Thoracic aorta (tissue), 2 donors: Measurements from ENCODE around the gene GNA12. TPM values are rescaled to one million over a fixed set of nuclear protein-coding genes. Genes with fewer than 3 reads are reported as not detected.

Experiments used
- ATAC-seq: fragments of 150-250 bp; one replicate; pipeline ENCODE4 v1.8.0; 2017; ENCODE audit warnings: low read depth; ENCODE audit not compliant: insufficient number of reproducible peaks, low FRiP score
- DNase-seq: peaks from one replicate; pipeline ENCODE4 v3.0.0-alpha.2; 2020; ENCODE audit warnings: low spot score
- H3K27ac ChIP-seq, 2 donors: fragments of 200-600 bp; sonication (generic); 1 replicate in 1 of 2; 2 replicates in 1 of 2; pipeline ENCODE4 v1.5.1; 2016; ENCODE audit warnings: mild to moderate bottlenecking in 2 of 2, moderate library complexity in 2 of 2
- H3K27me3 ChIP-seq: fragments of 200-600 bp; sonication (generic); replicated peaks from 2 replicates; pipeline ENCODE4 v1.6.0; 2016; ENCODE audit warnings: mild to moderate bottlenecking; ENCODE audit not compliant: insufficient read depth
- H3K36me3 ChIP-seq: fragments of 200-600 bp; sonication (generic); one replicate; pipeline ENCODE4 v1.5.1; 2016
- H3K4me1 ChIP-seq, 2 donors: fragments of 200-600 bp; sonication (generic); 1 replicate in 1 of 2; 2 replicates in 1 of 2; pipeline versions ENCODE4 v1.5.1 to v1.6.0; 2016; ENCODE audit warnings: low read depth in 2 of 2, mild to moderate bottlenecking in 1 of 2; ENCODE audit not compliant: control insufficient read depth in 1 of 2
- H3K4me3 ChIP-seq: fragments of 200-600 bp; sonication (generic); 2 replicates; pipeline ENCODE4 v1.5.1; 2016; ENCODE audit warnings: mild to moderate bottlenecking
- H3K9me3 ChIP-seq: fragments of 200-600 bp; sonication (generic); 2 replicates; pipeline ENCODE4 v1.5.1; 2016
- total RNA-seq, 2 donors: library from RNA; depleted of rRNA; stranded (reverse); fragments of >200 nt; gene quantifications; one replicate each; pipeline versions ENCODE4 v1.1.0 to v1.2.3, GENCODE V29; 2016
- TF ChIP-seq, protein P1 (sequence below): fragments of 200-600 bp; sonication (generic); IDR thresholded peaks from one replicate; pipeline ENCODE4 v1.5.1; 2019; ENCODE audit warnings: antibody characterized with exemption

The GNA12 gene
- total RNA-seq, 2 donors from 2014 or later = 27.6 to 48.8 TPM

DNA sequence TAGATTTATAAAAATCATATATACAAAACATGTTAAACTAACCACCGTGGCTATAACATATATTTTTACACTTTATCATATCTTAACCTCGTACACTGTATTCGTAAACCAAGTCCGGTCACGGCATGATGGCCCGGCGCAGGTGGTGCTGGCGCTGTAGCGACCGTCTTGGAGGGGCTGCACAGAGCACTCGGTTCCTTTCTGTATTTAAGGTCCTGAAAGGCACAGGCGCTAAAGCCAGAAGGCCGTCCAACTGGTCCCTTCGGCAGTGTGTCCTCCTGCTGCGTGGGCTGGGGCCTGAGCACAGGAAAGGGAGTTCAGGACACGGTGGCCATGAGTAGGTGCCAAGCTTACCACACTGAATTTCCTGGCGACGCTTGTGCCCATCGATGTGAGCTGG, 122.3 kb downstream of the GNA12 start:
- DNase-seq = no peak
- no peak overlapping the region for H3K27ac ChIP-seq
- H3K36me3 ChIP-seq = peaks cover 3% of the 10 kb centered on the region
- ATAC-seq = no peak
- H3K4me1 ChIP-seq = peaks cover 5 to 12% of the 10 kb centered on the region in 2 donors
- H3K27me3 ChIP-seq = no peaks in the 10 kb centered on the region
- TF ChIP-seq, protein P1, sequence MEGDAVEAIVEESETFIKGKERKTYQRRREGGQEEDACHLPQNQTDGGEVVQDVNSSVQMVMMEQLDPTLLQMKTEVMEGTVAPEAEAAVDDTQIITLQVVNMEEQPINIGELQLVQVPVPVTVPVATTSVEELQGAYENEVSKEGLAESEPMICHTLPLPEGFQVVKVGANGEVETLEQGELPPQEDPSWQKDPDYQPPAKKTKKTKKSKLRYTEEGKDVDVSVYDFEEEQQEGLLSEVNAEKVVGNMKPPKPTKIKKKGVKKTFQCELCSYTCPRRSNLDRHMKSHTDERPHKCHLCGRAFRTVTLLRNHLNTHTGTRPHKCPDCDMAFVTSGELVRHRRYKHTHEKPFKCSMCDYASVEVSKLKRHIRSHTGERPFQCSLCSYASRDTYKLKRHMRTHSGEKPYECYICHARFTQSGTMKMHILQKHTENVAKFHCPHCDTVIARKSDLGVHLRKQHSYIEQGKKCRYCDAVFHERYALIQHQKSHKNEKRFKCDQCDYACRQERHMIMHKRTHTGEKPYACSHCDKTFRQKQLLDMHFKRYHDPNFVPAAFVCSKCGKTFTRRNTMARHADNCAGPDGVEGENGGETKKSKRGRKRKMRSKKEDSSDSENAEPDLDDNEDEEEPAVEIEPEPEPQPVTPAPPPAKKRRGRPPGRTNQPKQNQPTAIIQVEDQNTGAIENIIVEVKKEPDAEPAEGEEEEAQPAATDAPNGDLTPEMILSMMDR = no peak
- no peaks in the 10 kb centered on the region for H3K9me3 ChIP-seq
- no peak overlapping the region for H3K4me3 ChIP-seq

GRCh38 chr7:2720024-2720423, 124.1 kb downstream of the GNA12 start:
- Histone ChIP-seq H3K4me1 (peaks cover 7 to 14% of the 10 kb centered on the region in 2 donors), H3K4me3 (no peak overlapping the region), H3K27me3 (no peaks in the 10 kb centered on the region), H3K9me3 (no peaks in the 10 kb centered on the region), H3K36me3 (peaks cover 3% of the 10 kb centered on the region), H3K27ac (no peak overlapping the region)
- no peak for DNase-seq
- ATAC-seq = no peak
- TF ChIP-seq, protein P1 = no peak

DNA sequence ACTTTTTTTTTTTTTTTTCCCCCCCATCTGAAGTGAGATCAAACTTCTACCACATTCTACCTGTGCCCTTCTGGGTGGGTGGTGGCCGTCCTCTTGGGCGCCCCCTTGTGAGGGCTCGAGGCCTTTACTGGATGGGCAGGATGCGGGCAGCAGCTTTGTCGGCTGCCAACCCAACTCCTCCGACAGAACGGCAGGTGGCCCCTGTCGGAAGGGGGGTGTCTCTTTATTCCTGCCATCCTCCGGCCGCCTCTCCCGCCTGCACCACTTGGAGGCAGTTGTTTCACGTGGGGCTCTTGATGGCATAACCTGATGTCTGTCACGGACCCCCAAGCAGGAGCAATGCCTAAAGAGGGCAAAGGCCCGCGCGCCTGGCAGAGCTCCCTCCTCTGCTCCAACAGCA, 125.1 kb downstream of the GNA12 start:
- no peak overlapping the region for H3K4me3 ChIP-seq
- H3K27ac ChIP-seq = no peak overlapping the region

DNA sequence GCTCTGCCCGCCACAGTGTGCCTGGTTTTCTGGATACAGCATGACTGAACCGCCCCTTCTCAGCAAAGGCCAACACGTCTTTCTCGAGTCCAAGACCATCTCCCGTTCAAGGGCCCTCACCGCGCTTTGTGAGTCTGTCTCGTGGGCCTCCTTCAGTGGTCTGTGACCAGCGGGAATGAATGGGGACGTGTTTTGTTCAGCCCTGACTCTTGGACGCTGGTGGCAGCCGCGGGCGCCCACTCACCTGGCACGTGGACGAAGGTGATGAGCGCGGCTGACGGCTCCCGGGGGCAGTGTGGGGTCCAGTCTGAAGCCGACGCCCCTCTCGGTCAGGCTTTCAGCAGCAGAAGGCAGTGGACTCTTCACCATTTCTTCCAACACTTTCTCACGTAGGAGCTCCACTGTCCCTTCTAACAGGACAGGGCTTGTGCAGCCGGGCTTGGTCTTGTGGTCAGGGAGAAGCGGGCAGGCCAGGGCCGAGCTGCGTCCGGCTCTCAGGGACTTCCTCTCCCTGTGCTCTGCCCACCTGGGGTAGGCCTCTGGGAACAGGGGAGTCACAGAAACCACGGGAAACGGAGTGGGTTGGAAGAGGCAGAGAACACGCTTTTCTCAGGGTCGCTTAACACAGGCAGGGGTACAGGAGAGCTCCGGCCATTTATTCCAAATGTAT, 125.7 kb downstream of the GNA12 start:
- ATAC-seq (no peak), DNase-seq (no peak)
- H3K9me3 ChIP-seq = no peaks in the 10 kb centered on the region
- TF ChIP-seq, protein P1 = no peak
- peaks cover 3% of the 10 kb centered on the region for H3K36me3 ChIP-seq
- no peak overlapping the region for H3K27ac ChIP-seq
- peaks cover 7 to 14% of the 10 kb centered on the region in 2 donors for H3K4me1 ChIP-seq
- H3K4me3 ChIP-seq = no peak overlapping the region
- no peaks in the 10 kb centered on the region for H3K27me3 ChIP-seq

More for the DNA sequence above, 125.1 kb downstream of the GNA12 start:
- no peak for ATAC-seq
- no peaks in the 10 kb centered on the region for H3K9me3 ChIP-seq
- TF ChIP-seq, protein P1 = no peak
- H3K4me1 ChIP-seq = peaks cover 7 to 14% of the 10 kb centered on the region in 2 donors
- peaks cover 3% of the 10 kb centered on the region for H3K36me3 ChIP-seq
- no peaks in the 10 kb centered on the region for H3K27me3 ChIP-seq
- no peak for DNase-seq

DNA sequence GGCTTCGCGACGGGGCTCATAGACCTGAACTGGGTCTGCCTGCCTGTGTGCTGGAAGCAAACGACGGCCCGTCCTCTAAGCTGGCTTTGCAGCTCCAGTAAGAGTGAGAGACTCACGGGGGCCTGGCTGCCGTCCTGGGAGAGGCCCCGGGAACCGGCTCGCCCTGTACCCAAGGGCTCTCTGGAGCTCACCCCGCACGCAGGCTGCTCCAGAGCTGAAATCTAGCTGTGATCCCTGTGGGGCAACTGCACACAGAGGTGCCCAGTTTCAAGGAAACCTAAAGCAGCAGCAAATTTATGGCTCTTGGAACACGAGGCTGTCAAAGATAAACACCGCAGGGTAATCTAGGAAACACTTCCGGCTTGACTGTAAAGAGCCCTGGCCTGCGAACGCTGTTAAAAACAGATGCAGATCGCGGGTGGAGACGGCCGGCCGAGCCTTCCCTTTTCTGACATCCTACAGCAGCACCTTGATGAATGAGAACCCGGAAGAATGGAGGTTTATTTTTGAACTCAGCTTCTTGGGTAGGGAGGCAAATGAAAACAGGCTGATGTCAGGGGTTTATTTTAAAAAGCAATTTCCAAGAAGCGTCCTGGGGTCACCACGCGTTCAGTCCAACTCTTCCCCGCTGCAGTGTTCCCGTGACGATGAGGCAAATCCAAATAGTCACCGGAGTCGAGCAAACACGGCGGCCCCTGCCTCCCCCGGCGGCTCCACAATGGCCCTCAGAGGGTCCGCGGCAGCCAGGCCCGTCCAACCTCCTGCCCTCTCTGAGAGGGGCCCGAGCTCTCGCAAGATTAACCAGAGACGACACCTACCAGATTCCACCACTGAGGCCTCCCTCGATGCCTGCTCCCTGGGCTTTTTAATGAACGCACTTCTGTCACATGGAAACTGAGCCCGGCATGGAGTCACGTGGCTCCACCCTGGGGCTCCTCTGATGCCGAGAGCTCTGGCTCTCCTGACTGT, 126.5 kb downstream of the GNA12 start:
- peak overlapping the region; percentile 52 for H3K4me3 ChIP-seq
- H3K9me3 ChIP-seq = no peaks in the 10 kb centered on the region
- ATAC-seq (no peak), DNase-seq (no peak)
- peak overlapping the region in 1 of 2 donors; percentile 19 for H3K27ac ChIP-seq
- H3K27me3 ChIP-seq = no peaks in the 10 kb centered on the region
- TF ChIP-seq, protein P1 = no peak
- H3K36me3 ChIP-seq = peaks cover 3% of the 10 kb centered on the region
- H3K4me1 ChIP-seq = peaks cover 7 to 14% of the 10 kb centered on the region in 2 donors
